Measurements from ENCODE around the gene ADAMTS5.
A peak's percentile ranks its signal among the peaks of the same experiment; 100 is the strongest.

ADAMTS5 gene

DNA sequence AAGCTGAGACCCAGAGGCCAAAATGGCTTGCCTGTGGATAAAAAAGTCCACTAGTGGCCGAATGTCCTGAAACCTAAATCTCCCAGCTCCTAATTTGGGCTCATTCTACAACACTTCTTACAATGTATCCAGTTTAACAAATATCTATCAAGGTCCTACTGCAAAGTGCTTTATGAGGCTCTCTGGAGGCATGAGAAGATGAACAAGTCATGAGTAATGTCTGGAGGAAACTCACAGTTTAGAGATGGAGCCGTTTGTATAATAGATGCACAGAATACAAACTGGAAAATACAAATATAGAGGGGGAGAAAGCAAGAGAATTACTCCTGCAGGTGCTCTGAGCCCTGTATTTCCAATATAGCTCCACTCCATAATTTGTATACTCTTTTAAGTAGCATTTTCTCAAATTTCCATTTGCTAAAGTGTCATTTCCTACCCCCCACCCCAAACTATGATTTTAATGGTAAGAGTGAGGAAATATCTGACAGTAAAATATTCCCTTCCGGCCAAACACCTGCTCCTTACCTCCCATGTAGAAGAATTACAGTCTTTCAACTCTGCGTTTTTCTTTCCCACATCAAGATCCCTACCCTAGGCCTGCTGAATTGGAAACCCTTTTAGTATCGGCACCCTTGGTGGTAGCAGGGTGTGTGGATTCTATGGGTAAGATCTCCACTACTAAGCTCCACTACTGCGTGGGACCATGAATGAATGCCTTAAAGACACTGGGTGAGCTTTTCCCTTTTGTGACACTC, 3.3 kb upstream of the ADAMTS5 start:
- TF ChIP-seq, protein P1, sequence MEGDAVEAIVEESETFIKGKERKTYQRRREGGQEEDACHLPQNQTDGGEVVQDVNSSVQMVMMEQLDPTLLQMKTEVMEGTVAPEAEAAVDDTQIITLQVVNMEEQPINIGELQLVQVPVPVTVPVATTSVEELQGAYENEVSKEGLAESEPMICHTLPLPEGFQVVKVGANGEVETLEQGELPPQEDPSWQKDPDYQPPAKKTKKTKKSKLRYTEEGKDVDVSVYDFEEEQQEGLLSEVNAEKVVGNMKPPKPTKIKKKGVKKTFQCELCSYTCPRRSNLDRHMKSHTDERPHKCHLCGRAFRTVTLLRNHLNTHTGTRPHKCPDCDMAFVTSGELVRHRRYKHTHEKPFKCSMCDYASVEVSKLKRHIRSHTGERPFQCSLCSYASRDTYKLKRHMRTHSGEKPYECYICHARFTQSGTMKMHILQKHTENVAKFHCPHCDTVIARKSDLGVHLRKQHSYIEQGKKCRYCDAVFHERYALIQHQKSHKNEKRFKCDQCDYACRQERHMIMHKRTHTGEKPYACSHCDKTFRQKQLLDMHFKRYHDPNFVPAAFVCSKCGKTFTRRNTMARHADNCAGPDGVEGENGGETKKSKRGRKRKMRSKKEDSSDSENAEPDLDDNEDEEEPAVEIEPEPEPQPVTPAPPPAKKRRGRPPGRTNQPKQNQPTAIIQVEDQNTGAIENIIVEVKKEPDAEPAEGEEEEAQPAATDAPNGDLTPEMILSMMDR (IDR thresholded peaks at IDR 0.05; ENCODE audit: low read length, missing control alignments) = no peak
- no peak for DNase-seq (ENCODE audit: low read depth)
- H3K4me3 ChIP-seq (replicated peaks; ENCODE audit: low read depth, low read length) = no peak overlapping the region

- peak; percentile 28 for DNase-seq (ENCODE audit: low read depth)
- TF ChIP-seq, protein P1 (IDR thresholded peaks at IDR 0.05; ENCODE audit: low read length, missing control alignments) = no peak
- H3K4me3 ChIP-seq (replicated peaks; ENCODE audit: low read depth, low read length) = peak overlapping the region; percentile 60
Measured at GRCh38 chr21:26966649-26967061, 233 bp downstream of the ADAMTS5 start.

- H3K4me3 ChIP-seq (replicated peaks; ENCODE audit: low read depth, low read length) = peak overlapping the region; percentile 60
- no peak for DNase-seq (ENCODE audit: low read depth)
- TF ChIP-seq, protein P1 (IDR thresholded peaks at IDR 0.05; ENCODE audit: low read length, missing control alignments) = no peak
Measured at GRCh38 chr21:26965907-26966581, 844 bp downstream of the ADAMTS5 start.

DNA sequence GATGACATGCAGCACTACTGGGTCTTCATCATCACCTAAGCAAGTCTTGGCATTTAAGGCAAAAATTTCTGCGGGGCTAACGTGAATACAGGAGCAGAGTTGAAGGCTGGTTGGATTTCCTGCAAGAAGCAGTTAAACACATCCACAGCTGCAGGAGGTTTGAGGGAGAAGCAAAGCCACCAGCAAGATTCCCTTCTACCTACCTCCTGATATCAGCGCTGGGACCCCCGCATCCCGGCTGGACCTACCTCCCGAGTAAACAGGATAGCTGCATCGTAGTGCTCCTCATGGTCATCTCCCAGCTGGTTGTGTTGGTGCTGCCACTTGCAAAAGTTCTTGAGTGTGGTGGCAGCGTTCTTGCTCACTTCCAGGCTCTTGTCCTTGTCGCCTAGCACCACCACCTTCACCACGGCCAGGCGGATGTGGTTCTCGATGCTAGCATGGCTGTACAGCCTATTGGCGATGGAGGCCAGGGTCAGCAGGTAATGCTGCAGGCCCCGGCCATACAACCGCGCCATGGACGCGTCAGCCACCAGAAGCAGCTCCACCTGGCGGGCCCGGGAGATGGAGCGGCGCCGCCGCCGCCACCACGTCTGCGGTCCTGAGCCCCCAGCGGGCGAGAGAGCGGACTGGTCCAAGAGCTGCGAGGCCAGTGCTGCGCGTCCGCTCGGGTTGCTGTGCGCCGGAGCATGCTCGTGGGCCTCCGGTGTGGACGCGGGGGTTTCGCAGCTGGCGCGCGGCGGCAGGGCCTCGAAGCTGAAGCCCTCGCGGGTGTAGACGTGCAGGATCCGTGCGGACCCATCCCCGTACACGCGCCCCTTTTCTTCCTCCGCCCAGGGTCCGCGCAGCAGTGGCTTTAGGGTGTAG, 1.6 kb downstream of the ADAMTS5 start:
- TF ChIP-seq, protein P1 (IDR thresholded peaks at IDR 0.05; ENCODE audit: low read length, missing control alignments) = peak; percentile 23
- no peak for DNase-seq (ENCODE audit: low read depth)
- peak overlapping the region; percentile 60 for H3K4me3 ChIP-seq (replicated peaks; ENCODE audit: low read depth, low read length)

- DNase-seq (ENCODE audit: low read depth) = no peak
- TF ChIP-seq, protein P1 (IDR thresholded peaks at IDR 0.05; ENCODE audit: low read length, missing control alignments) = no peak
- H3K4me3 ChIP-seq (replicated peaks; ENCODE audit: low read depth, low read length) = no peak overlapping the region
Measured at GRCh38 chr21:26964170-26964778, 2.6 kb downstream of the ADAMTS5 start.

- TF ChIP-seq, protein P1 (IDR thresholded peaks at IDR 0.05; ENCODE audit: low read length, missing control alignments) = no peak
- no peak overlapping the region for H3K4me3 ChIP-seq (replicated peaks; ENCODE audit: low read depth, low read length)
- DNase-seq (ENCODE audit: low read depth) = no peak
Measured at GRCh38 chr21:26962621-26963181, 4.2 kb downstream of the ADAMTS5 start.

All from fibroblast of pulmonary artery (primary cell).